H1 (cell line): ENCODE data around the gene PAK1IP1. TPM values are rescaled to one million over a fixed set of nuclear protein-coding genes. Genes with fewer than 3 reads are reported as not detected.

Experiments
- CTCF ChIA-PET: fragments of 300-600 bp; sonication (Branson Sonifier 250); formaldehyde crosslinking; loops from one replicate; lab custom pipeline; 2021; ENCODE audit not compliant: partially characterized antibody; lab: Charles Lee
- POLR2A ChIA-PET: fragments of 300-600 bp; sonication (Branson Sonifier 250); formaldehyde crosslinking; loops from one replicate; lab custom pipeline; 2021; ENCODE audit warnings: inconsistent platforms; ENCODE audit not compliant: partially characterized antibody; lab: Charles Lee
- DNase-seq, 2 experiments: peaks; one replicate each; pipeline versions ENCODE4 v3.0.0 to v3.0.0-alpha.2; 2010 to 2022; ENCODE audit warnings: low spot score in 2 of 2, low read depth in 1 of 2, mixed read lengths in 1 of 2
- FAIRE-seq: peaks from 2 replicates; lab custom pipeline; 2011; peaks lifted over from hg19 to GRCh38; lab: Jason Lieb, UNC
- H2AFZ ChIP-seq: 2 replicates; pipeline ENCODE4 v1.8.1; 2012; ENCODE audit warnings: low read length, inconsistent platforms
- H2AK5ac ChIP-seq: 2 replicates; pipeline ENCODE4 v1.6.1; 2013; ENCODE audit warnings: low read depth, low read length
- H2BK120ac ChIP-seq: replicated peaks from 2 replicates; pipeline ENCODE3; 2013; ENCODE audit warnings: low read depth, low read length, inconsistent platforms
- H2BK12ac ChIP-seq: 2 replicates; pipeline ENCODE4 v1.6.1; 2013; ENCODE audit warnings: low read depth, low read length
- H2BK15ac ChIP-seq: 2 replicates; pipeline ENCODE4 v1.6.1; 2013; ENCODE audit warnings: low read length
- H2BK20ac ChIP-seq: 2 replicates; pipeline ENCODE4 v1.6.1; 2013; ENCODE audit warnings: low read length
- H2BK5ac ChIP-seq: 2 replicates; pipeline ENCODE4 v1.6.1; 2013; ENCODE audit warnings: low read depth, low read length
- H3K14ac ChIP-seq: 2 replicates; pipeline ENCODE4 v1.6.1; 2013; ENCODE audit warnings: inconsistent platforms; ENCODE audit not compliant: insufficient read length
- H3K18ac ChIP-seq: 2 replicates; pipeline ENCODE4 v1.6.1; 2013; ENCODE audit warnings: low read length; ENCODE audit errors: extremely low read depth
- H3K23ac ChIP-seq: 2 replicates; pipeline ENCODE4 v1.6.1; 2013; ENCODE audit warnings: inconsistent platforms; ENCODE audit not compliant: insufficient read length
- H3K23me2 ChIP-seq: 2 replicates; pipeline ENCODE4 v1.6.1; 2013; ENCODE audit warnings: low read depth, low read length
- H3K27ac ChIP-seq: 2 replicates; pipeline ENCODE4 v1.6.1; 2011; ENCODE audit warnings: low read depth, low read length, inconsistent platforms
- H3K27me3 ChIP-seq, 4 experiments: replicated peaks in 1 of 4; 1 replicate in 1 of 4; 2 replicates in 3 of 4; pipeline versions ENCODE4 v1.6.1 to v1.8.1; 2011 to 2013; ENCODE audit warnings: low read length in 3 of 4, mild to moderate bottlenecking in 3 of 4, inconsistent platforms in 2 of 4, mixed read lengths in 2 of 4, moderate library complexity in 1 of 4; ENCODE audit not compliant: control insufficient read depth in 3 of 4, insufficient read depth in 3 of 4; ENCODE audit errors: extremely low read depth in 1 of 4
- H3K36me3 ChIP-seq, 4 experiments: 2 replicates each; pipeline versions ENCODE4 v1.6.1 to v1.8.1; 2011 to 2013; ENCODE audit warnings: mild to moderate bottlenecking in 4 of 4, low read length in 3 of 4, moderate library complexity in 2 of 4, control low read depth in 1 of 4, inconsistent platforms in 1 of 4; ENCODE audit not compliant: insufficient read depth in 4 of 4, control insufficient read depth in 2 of 4
- H3K4ac ChIP-seq: replicated peaks from 2 replicates; pipeline ENCODE3; 2013; ENCODE audit warnings: low read length, low read depth, mixed read lengths, inconsistent platforms; ENCODE audit not compliant: insufficient read length
- H3K4me1 ChIP-seq, 4 experiments: replicated peaks in 1 of 4; 1 replicate in 1 of 4; 2 replicates in 3 of 4; pipeline versions ENCODE4 v1.6.1 to v1.8.1; 2011 to 2013; ENCODE audit warnings: low read length in 3 of 4, inconsistent platforms in 2 of 4, mixed read lengths in 1 of 4; ENCODE audit not compliant: insufficient read depth in 4 of 4, control insufficient read depth in 3 of 4
- H3K4me2 ChIP-seq, 2 experiments: 2 replicates each; pipeline versions ENCODE4 v1.6.1 to v1.8.1; 2011 to 2013; ENCODE audit warnings: low read depth in 2 of 2, low read length in 2 of 2, control low read depth in 1 of 2, inconsistent platforms in 1 of 2, mild to moderate bottlenecking in 1 of 2; ENCODE audit not compliant: insufficient read depth in 1 of 2
- H3K4me3 ChIP-seq, 4 experiments: fragments of 200-600, 300-600 bp in 1 of 4; sonication (generic), shearing (Covaris generic), sonication (Bioruptor Twin) in 1 of 4; 2 replicates each; pipeline versions ENCODE4 v1.5.1 to v1.8.1; 2011 to 2016; ENCODE audit warnings: low read length in 4 of 4, low read depth in 3 of 4, control low read depth in 2 of 4, inconsistent platforms in 2 of 4, mild to moderate bottlenecking in 2 of 4, mixed read lengths in 1 of 4, moderate library complexity in 1 of 4; ENCODE audit not compliant: insufficient read depth in 2 of 4; ENCODE audit errors: extremely low read depth in 1 of 4
- H3K56ac ChIP-seq: replicated peaks from 2 replicates; pipeline ENCODE3; 2013; ENCODE audit warnings: low read depth, mild to moderate bottlenecking, mixed read lengths, low read length, inconsistent platforms; ENCODE audit not compliant: insufficient read length
- H3K79me1 ChIP-seq: 2 replicates; pipeline ENCODE4 v1.6.1; 2013; ENCODE audit warnings: low read depth, low read length, control low read depth
- H3K79me2 ChIP-seq, 2 experiments: 2 replicates each; pipeline versions ENCODE4 v1.6.1 to v1.8.1; 2012 to 2013; ENCODE audit warnings: low read length in 2 of 2, mild to moderate bottlenecking in 2 of 2, inconsistent platforms in 1 of 2; ENCODE audit not compliant: insufficient read depth in 2 of 2, control insufficient read depth in 1 of 2
- H3K9ac ChIP-seq, 4 experiments: replicated peaks in 1 of 4; 1 replicate in 1 of 4; 2 replicates in 3 of 4; pipeline versions ENCODE4 v1.6.1 to v1.8.1; 2011 to 2013; ENCODE audit warnings: low read depth in 3 of 4, low read length in 3 of 4, control low read depth in 2 of 4, mild to moderate bottlenecking in 2 of 4, moderate library complexity in 2 of 4, inconsistent platforms in 1 of 4; ENCODE audit errors: extremely low read depth in 1 of 4
- H3K9me3 ChIP-seq, 2 experiments: 2 replicates each; pipeline versions ENCODE4 v1.6.1 to v1.8.1; 2012 to 2013; ENCODE audit warnings: mild to moderate bottlenecking in 2 of 2, moderate library complexity in 2 of 2, control low read depth in 1 of 2, inconsistent platforms in 1 of 2, low read depth in 1 of 2, low read length in 1 of 2, mixed read lengths in 1 of 2; ENCODE audit not compliant: insufficient read depth in 2 of 2
- H4K20me1 ChIP-seq, 2 experiments: replicated peaks in 1 of 2; 2 replicates each; pipeline versions ENCODE3 to v1.8.1; 2011 to 2013; ENCODE audit warnings: inconsistent platforms in 2 of 2, low read length in 2 of 2, mild to moderate bottlenecking in 1 of 2; ENCODE audit not compliant: insufficient read depth in 2 of 2, control insufficient read depth in 1 of 2
- H4K5ac ChIP-seq: 2 replicates; pipeline ENCODE4 v1.6.1; 2013; ENCODE audit warnings: low read length, low read depth, mixed read lengths, inconsistent platforms; ENCODE audit not compliant: insufficient read length
- H4K8ac ChIP-seq: 2 replicates; pipeline ENCODE4 v1.8.0; 2013; ENCODE audit warnings: mild to moderate bottlenecking, moderate library complexity, low read length, inconsistent platforms; ENCODE audit not compliant: insufficient read depth; ENCODE audit errors: extremely low read depth
- H4K91ac ChIP-seq: replicated peaks from 2 replicates; pipeline ENCODE3; 2013; ENCODE audit warnings: low read length, mixed read lengths, inconsistent platforms; ENCODE audit not compliant: insufficient read length
- CTCF ChIP-seq, 3 experiments: IDR thresholded peaks; 1 replicate in 2 of 3; 2 replicates in 1 of 3; pipeline versions ENCODE4 v1.5.1 to v1.6.1; 2011; ENCODE audit warnings: low read length in 3 of 3, mild to moderate bottlenecking in 3 of 3, inconsistent platforms in 2 of 3, low read depth in 1 of 3, moderate library complexity in 1 of 3; ENCODE audit not compliant: insufficient read depth in 1 of 3; ENCODE audit errors: control extremely low read depth in 1 of 3
- RXRA ChIP-seq: IDR thresholded peaks from 2 replicates; pipeline ENCODE4 v1.6.1; 2011; ENCODE audit warnings: low read depth, mild to moderate bottlenecking, low read length, moderate library complexity; ENCODE audit not compliant: insufficient read depth
- WGBS, 2 experiments: shearing (Covaris generic) in 1 of 2; methylation state at CpG; one replicate each; pipeline versions ENCODE4 v1.1.6 to v1.1.7; 2013 to 2015; ENCODE audit warnings: low lambda C conversion rate in 2 of 2, mixed read lengths in 2 of 2, inconsistent platforms in 1 of 2, low coverage in 1 of 2, missing lambda C conversion rate in 1 of 2; ENCODE audit not compliant: insufficient replicate concordance in 2 of 2, insufficient coverage in 1 of 2, insufficient read length in 1 of 2; ENCODE audit errors: extremely low coverage in 1 of 2, missing lambda C conversion rate in 1 of 2; 5-methylcytosine and 5-hydroxymethylcytosine counted together
- polyA plus RNA-seq, 7 experiments: library from polyadenylated mRNA; depleted of rRNA in 3 of 7; stranded (reverse) in 5 of 7; unstranded in 2 of 7; fragments of >200 nt in 5 of 7; fragments of 200-250 nt in 2 of 7; gene quantifications; 1 replicate in 5 of 7; 2 replicates in 1 of 7; 4 replicates in 1 of 7; pipeline versions ENCODE4 v1.2.1 to v1.2.3, GENCODE V29; 2011 to 2013; ENCODE audit warnings: missing spikeins in 2 of 7, mixed read lengths in 2 of 7
- total RNA-seq: library from RNA; stranded (reverse); fragmentation: NEBNext Ultra II Directional; extraction: Animal tissue kit (Norgen Biotek cat#: 25700); gene quantifications from 2 replicates; pipeline ENCODE4 v1.2.1, GENCODE V29; 2021

The PAK1IP1 gene
- total and polyA plus RNA-seq, 2 of the 8 experiments (the other 6 are each of a cell fraction or from before 2014, with no cell fraction given) = 19.7 to 43.6 TPM

DNA sequence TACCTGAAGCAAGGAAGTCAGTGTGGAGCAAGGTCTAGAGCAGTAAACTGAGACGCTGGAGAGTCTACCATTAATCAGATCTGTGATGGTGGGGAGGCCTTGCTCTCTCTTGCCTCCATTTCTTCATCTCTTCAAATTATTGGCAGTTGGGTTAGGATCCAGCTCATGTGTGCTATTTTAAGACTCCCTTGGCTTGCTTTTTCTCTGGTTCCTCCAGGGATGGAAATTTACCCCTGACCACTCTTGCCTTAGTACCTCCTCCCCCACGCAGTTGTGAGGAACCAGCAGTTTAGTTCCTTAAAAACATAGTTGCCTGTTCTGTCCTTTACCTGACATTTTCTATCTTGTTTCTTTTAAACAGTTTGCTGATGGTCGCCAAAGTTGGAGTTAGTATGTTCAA is 35.5 kb downstream of the PAK1IP1 start:
- TF ChIP-seq CTCF (IDR thresholded peaks at IDR 0.05; ENCODE audit: control extremely low read depth in 1 of 3, insufficient read depth in 1 of 3, low read depth in 1 of 3, low read length in 3 of 3) = no peak
- TF ChIP-seq RXRA = no peak
- POLR2A ChIA-PET = no interaction called here
- H3K23me2 ChIP-seq = no peaks in the 10 kb centered on the region
- no peak overlapping the region for H4K91ac ChIP-seq
- H3K36me3 ChIP-seq = peaks cover 6 to 54% (median 30%) of the 10 kb centered on the region in 4 experiments
- peaks cover 0 to 1% of the 10 kb centered on the region in 2 experiments for H4K20me1 ChIP-seq
- no peak overlapping the region for H2AFZ ChIP-seq
- H3K4me2 ChIP-seq = no peak overlapping the region
- no peak overlapping the region for H3K27ac ChIP-seq
- no peak for FAIRE-seq
- no peak overlapping the region for H3K56ac ChIP-seq
- H3K79me1 ChIP-seq = peaks cover 3% of the 10 kb centered on the region; the same call in 1 of the 2 replicates
- no peak overlapping the region for H2BK15ac ChIP-seq
- CTCF ChIA-PET = interaction anchor here (0.7 to 1.8 kb wide), 4 partner anchors 10 to 316 kb away, joined by 3 to 5 read pairs (median 3); no protein-coding TSS in a partner anchor
- H2BK20ac ChIP-seq = no peak overlapping the region
- H3K4ac ChIP-seq = no peak overlapping the region
- 86% methylated on average over 3 of the region's 3 CpGs; no CpG with 5 or more reads in 1 of the 2 experiments for WGBS, 2 experiments
- H3K27me3 ChIP-seq = no peaks in the 10 kb centered on the region
- no peak overlapping the region for H2BK12ac ChIP-seq
- H3K4me3 ChIP-seq = no peak overlapping the region
- H3K14ac ChIP-seq = no peak overlapping the region
- no peak overlapping the region for H3K23ac ChIP-seq
- peaks cover 0 to 2% of the 10 kb centered on the region in 2 experiments; a peak in 1 of 4 replicates for H3K79me2 ChIP-seq
- H3K4me1 ChIP-seq = no peaks in the 10 kb centered on the region
- no peak overlapping the region for H2AK5ac ChIP-seq
- H4K8ac ChIP-seq = no peak overlapping the region
- H2BK120ac ChIP-seq = no peak overlapping the region
- H4K5ac ChIP-seq = no peak overlapping the region
- no peak overlapping the region for H3K9ac ChIP-seq
- peak in 1 of 2 experiments; percentile 14 for DNase-seq
- no peak overlapping the region for H2BK5ac ChIP-seq
- no peak overlapping the region for H3K18ac ChIP-seq
- H3K9me3 ChIP-seq = no peaks in the 10 kb centered on the region
